Muscle layer of duodenum (tissue), 2 donors: ENCODE data around the gene CDK12.
"Not testable (repeated sequence)": the region's sequence is repeated elsewhere in the genome, so short reads cannot be mapped to it uniquely, and the experiment has no call there.

Experiments
- H3K27ac ChIP-seq: one replicate; pipeline ENCODE4 v1.7.0; 2013; ENCODE audit warnings: mild to moderate bottlenecking, low read length
- H3K27me3 ChIP-seq: one replicate; pipeline ENCODE4 v1.7.0; 2013; ENCODE audit warnings: low read depth, mild to moderate bottlenecking, control low read depth, low read length
- H3K36me3 ChIP-seq, 2 donors: one replicate each; pipeline ENCODE4 v1.7.0; 2013; ENCODE audit warnings: low read length in 2 of 2, control low read depth in 1 of 2, mild to moderate bottlenecking in 1 of 2; ENCODE audit not compliant: insufficient read depth in 2 of 2, control insufficient read depth in 1 of 2
- H3K4me1 ChIP-seq, 2 donors: one replicate each; pipeline ENCODE4 v1.7.0; 2013; ENCODE audit warnings: low read length in 2 of 2, mild to moderate bottlenecking in 2 of 2, control low read depth in 1 of 2, moderate library complexity in 1 of 2; ENCODE audit not compliant: insufficient read depth in 2 of 2, control insufficient read depth in 1 of 2
- H3K4me3 ChIP-seq, 2 donors: one replicate each; pipeline ENCODE4 v1.7.0; 2013; ENCODE audit warnings: low read length in 2 of 2, low read depth in 1 of 2, mild to moderate bottlenecking in 1 of 2
- H3K9me3 ChIP-seq, 2 donors: one replicate each; pipeline ENCODE4 v1.7.0; 2013; ENCODE audit warnings: low read length in 2 of 2, control low read depth in 1 of 2, mild to moderate bottlenecking in 1 of 2; ENCODE audit not compliant: control insufficient read depth in 1 of 2
- donor health status: healthy.

Gene CDK12

DNA sequence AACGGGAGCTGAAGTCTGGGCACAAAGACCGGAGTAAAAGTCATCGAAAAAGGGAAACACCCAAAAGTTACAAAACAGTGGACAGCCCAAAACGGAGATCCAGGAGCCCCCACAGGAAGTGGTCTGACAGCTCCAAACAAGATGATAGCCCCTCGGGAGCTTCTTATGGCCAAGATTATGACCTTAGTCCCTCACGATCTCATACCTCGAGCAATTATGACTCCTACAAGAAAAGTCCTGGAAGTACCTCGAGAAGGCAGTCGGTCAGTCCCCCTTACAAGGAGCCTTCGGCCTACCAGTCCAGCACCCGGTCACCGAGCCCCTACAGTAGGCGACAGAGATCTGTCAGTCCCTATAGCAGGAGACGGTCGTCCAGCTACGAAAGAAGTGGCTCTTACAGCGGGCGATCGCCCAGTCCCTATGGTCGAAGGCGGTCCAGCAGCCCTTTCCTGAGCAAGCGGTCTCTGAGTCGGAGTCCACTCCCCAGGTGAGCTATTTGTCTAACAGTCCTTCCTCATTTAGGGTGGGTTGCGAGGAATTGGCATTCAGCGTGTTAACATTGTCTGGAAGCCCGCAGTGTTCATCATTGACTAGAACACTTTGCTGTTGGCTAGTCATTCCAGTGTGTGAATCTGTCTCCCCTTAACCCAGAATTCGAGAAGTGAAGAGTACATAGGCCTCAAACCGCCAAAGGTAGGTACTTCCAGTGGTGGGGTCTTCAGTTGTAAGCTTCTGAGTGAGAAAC lies 1.5 kb downstream of the CDK12 start:
- H3K36me3 ChIP-seq = peaks cover 0 to 4% of the 10 kb centered on the region in 2 donors
- peak overlapping the region; percentile 86 to 94 for H3K4me3 ChIP-seq
- H3K27me3 ChIP-seq = no peaks in the 10 kb centered on the region
- H3K4me1 ChIP-seq = peaks cover 6 to 25% of the 10 kb centered on the region in 2 donors
- peak overlapping the region; percentile 83 for H3K27ac ChIP-seq
- no peaks in the 10 kb centered on the region for H3K9me3 ChIP-seq

DNA sequence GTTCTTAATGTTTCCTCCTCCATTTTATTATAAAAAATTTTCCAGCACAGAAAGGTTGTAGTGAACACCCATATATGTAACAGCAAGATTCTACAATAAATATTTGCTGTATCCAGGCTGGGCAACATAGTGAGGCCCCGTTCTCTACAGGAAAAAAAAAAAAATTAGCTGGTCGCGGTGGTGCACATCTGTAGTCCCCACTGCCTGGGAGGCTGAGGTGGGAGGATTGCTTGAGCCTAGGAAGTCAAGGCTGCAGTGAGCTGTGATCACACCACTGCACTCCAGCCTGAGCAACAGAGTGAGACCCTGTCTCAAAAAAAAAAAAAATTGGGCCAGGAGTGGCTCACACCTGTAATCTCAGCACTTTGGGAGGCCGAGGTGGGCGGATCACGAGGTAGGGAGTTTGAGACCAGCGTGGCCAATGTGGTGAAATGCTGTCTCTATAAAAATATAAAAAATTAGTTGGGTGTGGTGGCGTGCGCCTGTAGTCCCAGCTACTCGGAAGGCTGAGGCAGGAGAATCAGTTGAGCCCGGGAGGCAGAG lies 3.4 kb downstream of the CDK12 start:
- peak overlapping the region in 1 of 2 donors; percentile 94 for H3K4me3 ChIP-seq
- peaks cover 6 to 25% of the 10 kb centered on the region in 2 donors for H3K4me1 ChIP-seq
- H3K27ac ChIP-seq, H3K9me3 ChIP-seq, H3K27me3 ChIP-seq, H3K36me3 ChIP-seq: not testable (repeated sequence)

DNA sequence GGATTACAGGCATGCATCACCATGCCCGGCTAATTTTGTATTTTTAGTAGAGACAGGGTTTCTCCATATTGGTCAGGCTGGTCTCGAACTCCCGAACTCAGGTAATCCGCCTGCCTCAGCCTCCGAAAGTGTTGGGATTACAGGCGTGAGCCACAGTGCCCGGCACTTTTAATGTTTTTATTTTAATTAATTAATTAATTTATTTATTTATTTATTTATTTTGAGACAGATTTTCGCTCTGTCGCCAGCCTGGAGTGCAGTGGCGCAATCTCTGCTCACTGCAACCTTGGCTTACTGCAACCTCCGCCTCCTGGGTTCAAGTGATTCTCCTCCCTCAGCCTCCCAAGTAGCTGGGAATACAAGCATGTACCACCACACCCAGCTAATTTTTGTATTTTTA lies 7.3 kb downstream of the CDK12 start:
- not testable (repeated sequence) for H3K9me3 ChIP-seq, H3K4me3 ChIP-seq, H3K27ac ChIP-seq, H3K27me3 ChIP-seq
- peaks cover 14 to 23% of the 10 kb centered on the region in 2 donors for H3K36me3 ChIP-seq
- peaks cover 5 to 21% of the 10 kb centered on the region in 2 donors for H3K4me1 ChIP-seq

DNA sequence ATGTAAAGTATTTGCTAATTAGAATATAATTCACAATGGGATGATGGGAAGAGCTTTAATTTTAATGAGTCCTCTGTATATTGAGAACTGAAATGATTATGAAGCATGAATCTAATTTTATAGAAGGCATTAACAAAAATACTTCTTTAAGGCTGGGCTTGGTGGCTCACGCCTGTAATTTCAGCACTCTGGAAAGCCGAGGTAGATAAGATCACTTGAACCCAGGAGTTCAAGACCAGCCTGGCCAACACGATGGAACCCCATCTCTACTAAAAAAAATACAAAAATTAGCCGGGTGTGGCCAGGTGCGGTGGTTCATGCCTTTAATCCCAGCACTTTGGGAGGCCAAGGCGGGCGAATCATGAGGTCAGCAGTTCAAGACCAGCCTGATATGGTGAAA lies 12.0 kb downstream of the CDK12 start:
- Histone ChIP-seq H3K27ac (no peak overlapping the region), H3K36me3 (peaks cover 22 to 36% of the 10 kb centered on the region in 2 donors), H3K4me3 (no peak overlapping the region), H3K9me3 (no peaks in the 10 kb centered on the region), H3K27me3 (no peaks in the 10 kb centered on the region), H3K4me1 (no peaks in the 10 kb centered on the region)

DNA sequence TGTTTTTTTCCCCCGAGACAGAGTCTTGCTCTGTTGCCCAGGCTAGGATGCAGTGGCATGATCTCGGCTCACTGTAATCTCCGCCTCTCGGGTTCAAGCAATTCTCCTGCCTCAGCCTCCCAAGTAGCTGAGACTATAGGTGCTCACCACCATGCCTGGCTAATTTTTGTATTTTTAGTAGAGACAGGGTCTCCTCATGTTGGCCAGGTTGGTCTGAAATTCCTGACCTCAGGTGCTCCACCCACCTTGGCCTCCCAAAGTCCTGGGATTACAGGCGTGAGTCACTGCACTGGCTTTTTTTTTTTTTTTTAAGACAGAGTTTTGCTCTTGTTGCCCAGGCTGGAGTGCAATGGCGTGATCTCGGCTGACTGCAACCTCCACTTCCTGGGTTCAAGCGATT lies 18.3 kb downstream of the CDK12 start:
- not testable (repeated sequence) for H3K4me1 ChIP-seq, H3K4me3 ChIP-seq, H3K27me3 ChIP-seq, H3K27ac ChIP-seq, H3K9me3 ChIP-seq, H3K36me3 ChIP-seq

DNA sequence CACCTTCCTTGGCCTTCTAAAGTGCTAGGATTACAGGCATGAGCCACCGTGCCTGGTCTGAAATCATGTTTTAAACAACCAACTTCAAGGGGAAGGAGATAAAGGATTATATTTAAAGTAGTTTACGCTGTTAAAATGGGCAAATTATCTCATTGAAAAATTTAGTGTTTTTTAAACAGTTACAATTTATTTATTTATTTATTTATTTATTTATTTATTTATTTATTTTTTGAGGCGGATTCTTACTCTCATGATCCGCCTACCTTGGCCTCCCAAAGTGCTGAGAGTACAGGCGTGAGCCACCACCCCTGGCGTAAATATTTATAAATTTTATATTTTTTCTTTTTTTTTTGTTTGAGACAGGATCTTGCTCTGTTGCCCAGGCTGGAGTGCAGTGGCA lies 22.2 kb downstream of the CDK12 start:
- H3K4me3 ChIP-seq = no peak overlapping the region
- H3K27me3 ChIP-seq = no peaks in the 10 kb centered on the region
- peaks cover 0 to 7% of the 10 kb centered on the region in 2 donors for H3K36me3 ChIP-seq
- H3K9me3 ChIP-seq = no peaks in the 10 kb centered on the region
- H3K27ac ChIP-seq = no peak overlapping the region
- H3K4me1 ChIP-seq = no peaks in the 10 kb centered on the region

DNA sequence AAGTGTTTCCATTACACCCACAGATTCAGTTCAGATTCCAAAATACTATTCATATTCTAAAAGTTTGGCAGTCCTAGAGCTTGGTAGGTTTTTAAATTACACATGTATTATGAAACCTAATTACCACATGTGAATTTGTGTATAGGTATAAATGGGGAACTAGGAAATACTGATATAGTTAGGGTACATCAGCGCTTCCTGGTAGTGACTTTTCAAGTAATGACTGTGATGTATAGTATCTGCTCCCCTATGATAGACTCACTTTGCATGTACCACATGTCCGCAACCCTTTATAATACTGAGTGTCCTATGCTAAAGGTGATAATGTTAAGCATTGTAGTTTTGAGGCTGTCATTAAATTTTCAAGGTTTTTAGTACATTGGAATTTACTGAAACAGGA lies 22.9 kb downstream of the CDK12 start:
- Histone ChIP-seq H3K4me3 (no peak overlapping the region), H3K4me1 (no peaks in the 10 kb centered on the region), H3K27ac (no peak overlapping the region), H3K9me3 (no peaks in the 10 kb centered on the region), H3K27me3 (no peaks in the 10 kb centered on the region), H3K36me3 (peaks cover 0 to 7% of the 10 kb centered on the region in 2 donors)

DNA sequence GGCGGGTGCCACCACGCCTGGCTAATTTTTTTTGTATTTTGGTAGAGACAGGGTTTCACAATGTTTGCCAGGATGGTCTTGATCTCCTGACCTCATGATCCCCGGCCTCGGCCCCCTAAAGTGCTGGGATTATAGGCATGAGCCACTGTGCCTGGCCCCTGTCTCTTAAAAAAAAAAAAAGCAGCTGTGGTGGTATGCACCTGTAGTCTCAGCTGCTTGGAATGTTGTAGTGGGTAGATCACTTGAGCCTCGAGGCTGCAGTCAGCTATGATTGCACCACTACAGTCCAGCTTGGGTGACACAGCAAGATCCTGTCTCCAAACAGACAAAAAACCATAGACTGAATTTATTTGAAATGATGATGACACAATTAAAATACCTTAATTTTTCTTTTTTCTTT lies 24.3 kb downstream of the CDK12 start:
- H3K27ac ChIP-seq = no peak overlapping the region
- no peaks in the 10 kb centered on the region for H3K27me3 ChIP-seq
- no peaks in the 10 kb centered on the region for H3K4me1 ChIP-seq
- no peaks in the 10 kb centered on the region for H3K9me3 ChIP-seq
- H3K4me3 ChIP-seq = no peak overlapping the region
- H3K36me3 ChIP-seq = peaks cover 3 to 9% of the 10 kb centered on the region in 2 donors

DNA sequence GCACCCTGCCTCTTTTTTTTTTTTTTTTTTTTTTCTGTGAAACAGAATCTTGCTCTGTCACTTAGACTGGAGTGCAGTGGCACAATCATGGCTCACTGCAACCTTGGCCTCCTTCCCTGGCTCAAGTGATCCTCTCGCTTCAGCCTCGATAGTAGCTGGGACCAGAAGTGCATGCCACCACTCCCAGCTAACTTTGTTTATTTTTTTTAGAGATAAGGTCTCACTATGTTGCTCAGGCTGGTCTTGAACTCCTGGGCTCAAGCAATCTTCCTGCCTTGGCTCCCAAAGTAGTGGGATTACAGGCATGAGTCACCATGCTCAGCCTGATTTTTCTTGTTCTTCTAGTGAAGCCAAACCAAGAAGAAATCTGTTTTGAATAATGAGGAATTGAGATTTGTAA lies 25.0 kb downstream of the CDK12 start:
- Histone ChIP-seq H3K27ac (no peak overlapping the region), H3K36me3 (peaks cover 9 to 15% of the 10 kb centered on the region in 2 donors), H3K4me3 (no peak overlapping the region), H3K27me3 (no peaks in the 10 kb centered on the region), H3K4me1 (no peaks in the 10 kb centered on the region), H3K9me3 (no peaks in the 10 kb centered on the region)

DNA sequence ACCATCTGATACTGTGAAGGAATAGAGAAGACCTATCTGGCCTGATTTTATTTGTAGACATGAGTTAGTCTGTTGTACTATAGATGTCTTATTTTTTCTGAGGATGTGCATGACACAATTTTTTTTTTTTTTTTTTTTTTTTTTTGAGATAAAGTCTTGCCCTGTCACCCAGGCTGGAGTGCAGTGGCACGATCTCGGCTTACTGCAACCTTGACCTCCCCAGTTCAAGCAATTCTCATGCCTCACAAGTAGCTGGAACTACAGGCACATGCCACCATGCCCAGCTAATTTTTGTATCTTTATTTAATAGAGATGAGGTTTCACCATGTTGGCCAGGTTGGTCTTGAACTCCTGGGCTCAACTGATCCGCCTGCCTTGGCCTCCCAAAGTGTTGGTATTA lies 26.2 kb downstream of the CDK12 start:
- H3K4me3 ChIP-seq, H3K27me3 ChIP-seq, H3K9me3 ChIP-seq, H3K4me1 ChIP-seq, H3K27ac ChIP-seq: not testable (repeated sequence)
- peaks cover 12 to 15% of the 10 kb centered on the region in 2 donors for H3K36me3 ChIP-seq

DNA sequence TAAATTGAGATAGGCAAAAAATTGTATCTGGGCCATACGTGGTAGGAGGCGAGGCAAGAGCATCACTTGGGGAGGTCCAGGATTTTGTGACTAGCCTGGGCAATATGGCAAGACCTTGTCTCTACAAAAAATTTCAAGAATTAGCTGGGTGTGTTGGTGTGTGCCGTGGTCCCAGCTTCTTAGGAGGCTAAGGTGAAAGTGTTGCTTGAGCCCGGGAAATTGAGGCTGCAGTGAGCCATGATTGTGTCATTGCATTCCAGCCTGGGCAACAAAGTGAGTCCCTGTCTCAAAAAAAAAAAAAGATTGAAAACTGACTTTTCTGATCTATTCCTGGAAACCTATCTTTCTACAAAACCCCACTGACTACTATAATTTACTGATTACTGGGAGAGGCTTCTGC lies 26.7 kb downstream of the CDK12 start:
- Histone ChIP-seq H3K4me3 (no peak overlapping the region), H3K4me1 (no peaks in the 10 kb centered on the region), H3K36me3 (peaks cover 17 to 20% of the 10 kb centered on the region in 2 donors), H3K27me3 (no peaks in the 10 kb centered on the region), H3K27ac (no peak overlapping the region), H3K9me3 (no peaks in the 10 kb centered on the region)

DNA sequence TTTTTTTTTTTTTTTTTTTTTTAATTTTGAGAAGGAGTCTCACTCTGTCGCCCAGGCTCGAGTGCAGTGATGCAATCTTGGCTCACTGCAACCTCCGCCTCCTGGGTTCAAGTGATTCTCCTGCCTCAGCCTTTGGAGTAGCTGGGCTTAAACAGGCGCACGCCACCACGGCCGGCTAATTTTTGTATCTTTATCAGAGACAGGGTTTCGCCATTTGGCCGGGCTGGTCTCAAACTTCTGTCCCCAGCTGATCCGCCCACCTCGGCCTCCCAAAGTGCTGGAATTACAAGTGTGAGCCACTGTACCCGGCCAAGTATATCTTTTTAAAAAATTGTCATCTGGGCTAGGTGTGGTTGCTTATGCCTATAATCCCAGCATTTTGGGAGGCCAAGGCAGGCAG lies 35.6 kb downstream of the CDK12 start:
- H3K27ac ChIP-seq = not testable (repeated sequence)
- H3K36me3 ChIP-seq = peaks cover 23 to 74% of the 10 kb centered on the region in 2 donors

More for the DNA sequence above, 35.6 kb downstream of the CDK12 start:
- H3K27me3 ChIP-seq, H3K4me3 ChIP-seq, H3K9me3 ChIP-seq, H3K4me1 ChIP-seq: not testable (repeated sequence)
